ENCODE data around the gene MFSD6.

Gene MFSD6

DNA sequence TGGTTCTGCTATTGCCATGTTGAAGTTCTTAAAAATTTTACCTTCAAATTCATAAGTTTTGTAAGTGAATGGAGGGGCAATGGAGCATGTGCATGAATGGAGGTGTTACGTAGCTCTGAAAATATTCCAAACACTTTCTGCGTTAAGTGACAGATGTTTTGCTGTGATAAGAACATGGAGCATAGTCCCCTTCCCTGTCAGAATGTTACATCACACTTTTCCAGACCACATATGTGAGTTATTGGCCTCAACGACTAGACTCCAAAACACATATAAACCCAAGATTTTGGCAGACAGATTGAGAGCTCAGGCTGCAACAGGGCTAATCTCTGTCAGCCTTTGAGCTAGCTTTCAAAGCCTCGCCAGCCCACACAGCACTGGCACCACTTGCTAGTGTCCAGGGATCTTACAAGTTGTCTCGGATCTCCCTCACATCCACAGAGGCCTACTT, 27.2 kb upstream of the MFSD6 start:
- TF ChIP-seq GATA2 (IDR thresholded peaks at IDR 0.05; ENCODE audit: low read depth, low read length) (no peak), GATA3 (IDR thresholded peaks at IDR 0.05; ENCODE audit: low read depth, low read length) (no peak)

DNA sequence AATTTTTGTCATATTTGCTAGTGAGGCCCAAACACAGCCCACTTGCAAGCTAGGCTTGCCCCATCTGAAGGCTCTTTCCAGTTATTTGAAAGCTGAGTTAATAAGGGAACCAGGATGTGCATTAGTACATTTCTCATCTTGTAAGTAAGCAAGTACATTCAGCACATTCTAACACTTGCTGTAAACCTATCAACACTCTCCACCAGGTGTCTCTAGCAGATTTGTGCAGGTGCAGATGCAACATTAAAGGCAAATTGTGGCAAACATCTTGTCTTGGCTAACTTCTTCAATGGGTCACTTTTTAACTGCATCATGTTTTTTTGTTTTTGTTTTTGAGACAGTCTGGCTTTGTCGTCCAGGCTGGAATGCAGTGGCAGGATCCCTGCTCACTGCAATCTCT, 25.3 kb upstream of the MFSD6 start:
- TF ChIP-seq GATA3 (IDR thresholded peaks at IDR 0.05; ENCODE audit: low read depth, low read length) (no peak), GATA2 (IDR thresholded peaks at IDR 0.05; ENCODE audit: low read depth, low read length) (no peak)

DNA sequence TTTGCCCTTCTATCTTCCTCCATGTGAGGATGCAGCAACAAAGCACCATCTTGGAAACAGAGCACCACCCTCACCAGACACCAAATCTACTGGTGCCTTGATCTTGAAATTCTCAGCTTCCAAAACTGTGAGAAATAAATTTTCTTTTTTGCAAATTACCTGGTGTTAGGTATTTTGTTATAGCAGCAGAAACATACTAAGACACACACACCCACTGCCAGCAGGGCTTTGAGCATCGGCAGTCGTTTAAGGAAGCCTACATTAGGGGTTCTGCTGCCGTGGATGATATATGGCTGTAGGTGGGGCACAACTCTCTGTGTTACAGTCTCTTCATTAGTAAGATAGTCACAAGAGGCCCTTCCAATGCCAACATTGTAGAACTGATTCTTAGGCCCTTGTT, 20.7 kb upstream of the MFSD6 start:
- TF ChIP-seq GATA2 (IDR thresholded peaks at IDR 0.05; ENCODE audit: low read depth, low read length) (no peak), GATA3 (IDR thresholded peaks at IDR 0.05; ENCODE audit: low read depth, low read length) (no peak)

DNA sequence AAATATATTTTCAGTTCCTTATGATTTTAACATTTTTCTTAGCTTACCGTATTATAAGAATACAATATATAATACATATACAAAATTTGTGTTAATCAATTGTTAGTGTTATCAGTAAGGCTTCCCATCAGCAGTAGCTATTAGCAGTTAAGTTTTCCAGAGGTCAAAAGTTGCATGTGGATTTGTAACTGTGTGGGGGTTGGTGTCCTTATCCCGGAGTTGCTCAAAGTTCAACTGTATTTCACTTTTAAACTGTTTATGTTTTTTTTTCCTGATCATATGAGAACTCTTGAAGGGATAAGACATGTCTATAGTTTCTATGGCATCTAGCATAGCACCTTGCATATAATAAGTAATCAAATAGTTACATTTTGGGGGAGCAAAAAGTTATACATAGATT, 11.9 kb upstream of the MFSD6 start:
- TF ChIP-seq GATA2 (IDR thresholded peaks at IDR 0.05; ENCODE audit: low read depth, low read length) (no peak), GATA3 (IDR thresholded peaks at IDR 0.05; ENCODE audit: low read depth, low read length) (no peak)

DNA sequence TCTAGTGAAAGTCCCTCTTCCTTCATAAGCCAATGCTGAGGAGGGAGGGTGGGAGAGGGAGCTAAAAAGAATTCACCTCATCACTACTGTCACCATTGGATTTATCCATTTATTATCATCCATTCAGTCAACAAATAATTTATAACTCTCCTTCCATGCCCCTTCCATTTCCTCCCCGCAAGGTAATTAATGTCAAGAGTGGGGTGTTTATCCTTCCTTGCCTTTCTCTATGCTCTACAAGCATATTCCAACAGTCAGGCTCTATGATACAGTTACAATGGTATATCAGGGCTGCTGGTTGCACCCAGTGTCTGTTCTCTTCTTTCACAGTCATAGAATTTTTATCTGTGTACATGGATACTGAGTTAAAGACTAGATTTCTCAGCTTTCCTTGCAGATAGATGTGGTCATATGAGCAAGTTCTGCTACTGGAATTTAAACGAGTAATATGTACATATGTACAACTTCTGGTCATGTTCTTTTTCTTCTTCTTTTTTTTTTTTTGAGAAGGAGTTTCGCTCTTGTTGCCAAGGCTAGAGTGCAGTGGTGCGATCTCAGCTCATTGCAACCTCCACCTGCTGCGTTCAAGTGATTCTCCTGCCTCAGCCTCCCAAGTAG, 5.1 kb upstream of the MFSD6 start:
- TF ChIP-seq GATA2 (IDR thresholded peaks at IDR 0.05; ENCODE audit: low read depth, low read length) (no peak), GATA3 (IDR thresholded peaks at IDR 0.05; ENCODE audit: low read depth, low read length) (no peak)

DNA sequence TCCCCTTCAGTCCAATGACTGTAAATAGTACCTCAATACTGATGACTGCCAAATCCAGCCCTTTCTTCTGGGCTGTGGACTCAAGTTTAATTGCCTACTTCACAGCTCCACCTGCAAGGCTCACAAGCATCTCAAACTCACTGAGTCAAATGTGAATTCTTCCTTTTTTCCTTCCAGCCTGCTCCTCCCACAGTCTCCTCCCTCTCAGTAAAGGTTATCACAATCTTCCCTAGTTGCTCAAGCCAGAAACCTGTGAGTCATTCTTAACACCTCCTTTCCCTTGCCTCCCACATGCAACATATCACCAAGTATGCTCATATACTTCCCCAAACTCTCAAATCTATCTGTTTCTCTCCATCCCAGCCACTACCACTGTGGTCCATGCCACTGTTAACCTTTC, 3.7 kb upstream of the MFSD6 start:
- TF ChIP-seq GATA3 (IDR thresholded peaks at IDR 0.05; ENCODE audit: low read depth, low read length): no peak
- TF ChIP-seq GATA2 (IDR thresholded peaks at IDR 0.05; ENCODE audit: low read depth, low read length): no peak

DNA sequence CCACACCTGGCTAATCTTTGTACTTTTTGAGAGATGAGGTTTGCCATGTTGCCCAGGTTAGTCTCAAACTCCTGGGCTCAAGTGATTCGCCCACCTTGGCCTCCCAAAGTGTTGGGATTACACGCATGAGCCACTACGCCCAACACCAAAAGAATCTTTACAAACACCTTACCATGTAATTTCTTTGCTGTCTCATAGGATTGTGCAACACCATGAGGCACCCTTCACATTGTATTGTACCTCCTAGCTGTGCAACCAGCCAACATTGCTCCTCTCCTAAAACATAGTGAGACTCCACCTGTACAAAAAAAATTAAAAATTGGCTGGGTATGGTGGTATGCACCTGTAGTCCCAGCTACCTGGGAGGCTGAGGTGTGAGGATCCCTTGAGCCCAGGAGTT, 3.1 kb upstream of the MFSD6 start:
- TF ChIP-seq GATA2 (IDR thresholded peaks at IDR 0.05; ENCODE audit: low read depth, low read length) (no peak), GATA3 (IDR thresholded peaks at IDR 0.05; ENCODE audit: low read depth, low read length) (no peak)

DNA sequence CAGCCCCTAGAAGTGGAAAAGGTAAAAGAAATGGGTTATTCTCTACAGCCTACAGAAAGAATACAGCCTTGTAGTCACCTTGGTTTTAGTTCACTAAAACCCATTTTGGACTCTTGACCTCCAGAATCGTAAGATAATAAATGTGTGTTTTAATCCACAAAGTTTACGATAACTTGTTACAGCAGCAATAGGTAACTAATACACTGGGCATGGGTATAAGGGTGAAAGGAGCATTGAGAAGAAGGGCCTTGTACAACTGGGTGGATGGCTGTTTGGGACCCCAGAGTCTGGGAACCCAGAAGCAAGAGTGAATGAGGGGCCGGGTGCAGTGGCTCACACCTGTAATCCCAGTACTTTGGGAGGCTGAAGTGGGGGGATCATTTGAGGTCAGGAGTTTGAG, 2.2 kb upstream of the MFSD6 start:
- TF ChIP-seq GATA2 (IDR thresholded peaks at IDR 0.05; ENCODE audit: low read depth, low read length): no peak
- no peak for TF ChIP-seq GATA3 (IDR thresholded peaks at IDR 0.05; ENCODE audit: low read depth, low read length)

DNA sequence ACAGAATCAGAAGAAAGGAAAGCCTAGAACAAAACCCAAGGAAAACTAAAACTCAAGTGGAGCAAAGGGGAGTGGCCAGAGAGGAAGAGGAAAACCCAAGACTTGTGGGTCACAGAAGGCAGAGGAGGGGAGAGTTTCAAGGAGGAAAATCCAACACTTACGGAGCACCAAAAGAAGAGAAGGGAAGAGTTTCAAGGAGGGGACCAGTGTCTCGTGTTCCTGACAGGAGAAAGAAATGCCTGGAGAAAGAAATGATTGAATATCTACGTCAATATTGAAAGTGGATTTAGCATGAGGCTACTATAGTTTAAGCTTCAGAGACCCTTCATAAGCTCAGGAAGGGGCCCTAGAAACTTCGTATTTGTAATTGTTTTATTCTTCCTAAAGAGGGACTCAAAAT, 1.4 kb upstream of the MFSD6 start:
- TF ChIP-seq GATA2 (IDR thresholded peaks at IDR 0.05; ENCODE audit: low read depth, low read length): no peak
- TF ChIP-seq GATA3 (IDR thresholded peaks at IDR 0.05; ENCODE audit: low read depth, low read length): no peak

DNA sequence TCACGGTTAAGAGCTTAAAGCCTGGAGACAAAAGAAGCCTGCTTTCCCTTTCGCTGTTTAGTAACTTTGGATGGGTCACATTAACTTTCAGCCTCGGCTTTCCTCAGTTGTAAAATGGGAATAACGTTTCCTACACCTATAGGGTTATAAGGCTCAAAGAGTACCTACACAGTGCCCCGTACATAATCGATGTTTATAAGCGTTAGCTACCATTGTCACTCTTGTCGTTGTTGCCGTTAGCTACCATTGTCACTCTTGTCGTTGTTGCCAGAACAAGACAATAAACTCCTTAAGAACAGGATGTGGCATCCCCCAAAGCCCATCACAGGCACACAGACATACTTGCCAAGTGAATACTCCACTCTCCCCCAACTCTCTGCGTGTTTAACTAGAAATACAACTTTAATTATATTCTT, 901 bp upstream of the MFSD6 start:
- TF ChIP-seq GATA3 (IDR thresholded peaks at IDR 0.05; ENCODE audit: low read depth, low read length) (no peak), GATA2 (IDR thresholded peaks at IDR 0.05; ENCODE audit: low read depth, low read length) (no peak)

DNA sequence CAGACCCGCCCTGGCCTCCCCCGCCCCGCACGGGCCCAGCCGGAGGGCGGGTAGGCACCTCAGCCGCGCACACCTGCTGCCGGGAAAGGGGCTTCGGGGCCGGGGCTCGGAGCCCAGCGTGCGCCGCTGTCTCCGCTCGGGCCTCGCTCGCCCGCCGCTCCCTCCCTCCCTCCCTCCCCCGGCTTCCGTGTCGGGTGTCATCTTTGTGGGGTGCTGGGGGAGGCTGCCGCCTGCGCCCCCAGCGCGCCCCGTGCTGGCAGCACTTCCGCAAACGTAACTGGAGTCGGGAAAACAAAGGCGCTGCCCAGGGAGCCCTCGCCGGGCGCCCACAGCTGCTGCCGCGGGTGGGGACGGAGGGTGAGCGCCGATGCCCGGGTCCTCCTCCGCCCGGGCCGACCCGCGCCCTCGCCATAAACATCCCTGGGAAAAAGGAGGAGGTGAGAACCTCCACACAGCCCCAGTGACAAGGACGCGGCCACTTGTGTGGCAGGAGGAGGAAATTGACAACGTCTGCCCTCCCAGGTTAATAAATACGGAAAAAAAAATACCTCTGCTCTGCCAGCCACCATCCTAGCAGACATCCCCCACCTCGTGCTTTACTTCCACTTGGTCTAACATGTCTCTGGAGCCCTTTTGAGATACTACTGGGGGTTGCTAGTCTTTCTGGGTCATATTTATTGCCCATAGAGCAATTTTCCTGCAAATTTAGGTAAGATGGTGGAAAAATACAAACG, 550 bp downstream of the MFSD6 start:
- TF ChIP-seq GATA3 (IDR thresholded peaks at IDR 0.05; ENCODE audit: low read depth, low read length) (no peak), GATA2 (IDR thresholded peaks at IDR 0.05; ENCODE audit: low read depth, low read length) (no peak)

DNA sequence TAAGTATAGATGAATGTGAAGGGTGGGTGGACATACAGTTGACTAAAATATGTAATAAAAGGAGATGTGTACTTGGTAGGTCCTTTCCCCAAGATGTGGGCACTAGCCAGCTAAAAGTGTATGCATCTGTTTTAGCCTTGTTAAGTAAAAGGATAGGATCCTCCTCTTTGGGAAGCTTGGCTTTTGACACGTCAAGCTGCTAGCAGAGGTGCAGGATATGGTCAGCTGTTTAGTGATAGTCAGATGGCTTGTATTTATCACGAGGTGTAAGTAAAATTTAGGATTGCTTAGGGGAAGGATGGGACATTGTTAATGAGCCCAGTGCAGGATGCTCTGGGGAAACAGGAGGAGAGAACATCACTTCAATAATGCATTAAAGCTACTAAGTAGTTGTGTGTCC, 1.5 kb downstream of the MFSD6 start:
- no peak for TF ChIP-seq GATA3 (IDR thresholded peaks at IDR 0.05; ENCODE audit: low read depth, low read length)
- TF ChIP-seq GATA2 (IDR thresholded peaks at IDR 0.05; ENCODE audit: low read depth, low read length): no peak

DNA sequence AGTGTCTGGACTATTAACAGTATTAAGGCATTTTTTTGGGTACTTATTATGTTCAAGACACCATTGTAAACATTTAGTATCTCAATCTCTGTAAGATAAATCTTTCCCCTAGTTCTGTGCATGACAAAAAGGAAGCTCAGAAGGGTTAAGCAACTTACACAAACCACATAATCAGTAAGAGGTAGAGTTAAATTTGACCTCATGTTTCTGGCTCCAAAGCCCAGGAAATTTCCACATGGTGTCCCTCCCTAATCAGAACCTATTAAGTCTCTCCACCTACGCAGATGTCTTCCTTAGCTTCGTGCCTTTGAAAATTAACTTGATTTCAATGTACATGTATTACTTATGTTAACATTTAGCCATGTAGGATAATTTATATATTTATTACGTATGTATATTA, 2.0 kb downstream of the MFSD6 start:
- TF ChIP-seq GATA2 (IDR thresholded peaks at IDR 0.05; ENCODE audit: low read depth, low read length) (no peak), GATA3 (IDR thresholded peaks at IDR 0.05; ENCODE audit: low read depth, low read length) (no peak)

DNA sequence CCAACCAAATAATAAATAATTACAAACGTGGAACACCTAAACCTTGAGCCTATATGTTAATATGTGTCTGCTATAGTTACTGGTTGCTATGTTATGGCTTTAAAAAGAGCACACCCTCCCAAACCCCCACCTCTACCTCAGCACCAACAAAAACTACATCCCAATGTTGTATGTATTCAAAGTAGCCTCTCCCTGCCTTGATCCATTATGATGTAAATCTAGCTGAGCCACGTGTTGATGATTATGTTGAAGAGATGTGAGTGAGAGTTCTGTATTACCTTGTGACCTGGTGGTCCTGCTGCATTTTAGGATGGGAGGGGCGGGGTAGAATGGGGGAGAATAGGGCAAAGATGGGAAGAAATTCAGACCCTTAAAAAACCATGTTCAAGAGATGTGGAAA, 4.8 kb downstream of the MFSD6 start:
- TF ChIP-seq GATA3 (IDR thresholded peaks at IDR 0.05; ENCODE audit: low read depth, low read length): no peak
- no peak for TF ChIP-seq GATA2 (IDR thresholded peaks at IDR 0.05; ENCODE audit: low read depth, low read length)

DNA sequence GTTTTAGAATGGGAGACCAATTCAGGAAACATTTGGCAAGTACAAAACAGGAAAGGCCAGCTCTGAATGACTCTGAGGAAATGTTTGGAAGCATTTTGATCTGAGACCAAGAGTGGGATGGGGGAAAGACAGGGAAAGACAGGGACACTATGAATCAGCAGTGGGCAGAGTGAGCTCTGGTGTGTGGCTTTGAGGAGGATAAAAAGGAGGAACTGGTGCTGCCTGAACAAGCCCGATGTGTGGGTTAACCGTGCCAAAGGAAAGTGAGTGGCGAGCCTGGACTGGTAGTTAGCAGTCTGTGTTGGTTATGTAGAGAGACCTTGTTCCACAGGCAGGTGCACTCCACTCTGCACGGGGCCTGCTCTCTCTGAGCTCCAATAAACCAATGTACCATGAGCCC, 5.3 kb downstream of the MFSD6 start:
- TF ChIP-seq GATA3 (IDR thresholded peaks at IDR 0.05; ENCODE audit: low read depth, low read length) (no peak), GATA2 (IDR thresholded peaks at IDR 0.05; ENCODE audit: low read depth, low read length) (no peak)
